Measurements from ENCODE around the gene GP5.

DNA sequence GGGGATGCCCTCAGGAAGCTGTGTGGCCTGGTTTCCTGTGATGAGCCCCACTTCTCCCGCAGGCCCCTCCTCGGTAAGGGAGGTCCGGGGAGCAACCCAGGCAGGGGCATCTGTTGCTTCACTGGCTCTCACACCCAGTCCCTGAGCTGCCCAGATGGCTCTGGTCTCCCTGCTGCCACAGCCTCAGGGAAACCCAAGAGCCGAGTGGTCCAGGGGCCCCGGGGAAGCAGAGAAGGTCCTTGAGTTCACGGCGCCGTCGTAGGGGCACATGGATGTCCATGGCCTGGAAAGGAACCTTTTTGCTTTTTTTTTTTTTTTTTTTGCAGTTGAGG lies 16.2 kb downstream of the GP5 start:
- no peak for TF ChIP-seq SP1 (IDR thresholded peaks at IDR 0.05)
- TF ChIP-seq, protein P1, sequence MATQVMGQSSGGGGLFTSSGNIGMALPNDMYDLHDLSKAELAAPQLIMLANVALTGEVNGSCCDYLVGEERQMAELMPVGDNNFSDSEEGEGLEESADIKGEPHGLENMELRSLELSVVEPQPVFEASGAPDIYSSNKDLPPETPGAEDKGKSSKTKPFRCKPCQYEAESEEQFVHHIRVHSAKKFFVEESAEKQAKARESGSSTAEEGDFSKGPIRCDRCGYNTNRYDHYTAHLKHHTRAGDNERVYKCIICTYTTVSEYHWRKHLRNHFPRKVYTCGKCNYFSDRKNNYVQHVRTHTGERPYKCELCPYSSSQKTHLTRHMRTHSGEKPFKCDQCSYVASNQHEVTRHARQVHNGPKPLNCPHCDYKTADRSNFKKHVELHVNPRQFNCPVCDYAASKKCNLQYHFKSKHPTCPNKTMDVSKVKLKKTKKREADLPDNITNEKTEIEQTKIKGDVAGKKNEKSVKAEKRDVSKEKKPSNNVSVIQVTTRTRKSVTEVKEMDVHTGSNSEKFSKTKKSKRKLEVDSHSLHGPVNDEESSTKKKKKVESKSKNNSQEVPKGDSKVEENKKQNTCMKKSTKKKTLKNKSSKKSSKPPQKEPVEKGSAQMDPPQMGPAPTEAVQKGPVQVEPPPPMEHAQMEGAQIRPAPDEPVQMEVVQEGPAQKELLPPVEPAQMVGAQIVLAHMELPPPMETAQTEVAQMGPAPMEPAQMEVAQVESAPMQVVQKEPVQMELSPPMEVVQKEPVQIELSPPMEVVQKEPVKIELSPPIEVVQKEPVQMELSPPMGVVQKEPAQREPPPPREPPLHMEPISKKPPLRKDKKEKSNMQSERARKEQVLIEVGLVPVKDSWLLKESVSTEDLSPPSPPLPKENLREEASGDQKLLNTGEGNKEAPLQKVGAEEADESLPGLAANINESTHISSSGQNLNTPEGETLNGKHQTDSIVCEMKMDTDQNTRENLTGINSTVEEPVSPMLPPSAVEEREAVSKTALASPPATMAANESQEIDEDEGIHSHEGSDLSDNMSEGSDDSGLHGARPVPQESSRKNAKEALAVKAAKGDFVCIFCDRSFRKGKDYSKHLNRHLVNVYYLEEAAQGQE (IDR thresholded peaks at IDR 0.05), result no peak
- TF ChIP-seq CTCF (IDR thresholded peaks at IDR 0.05; ENCODE audit: low read depth, low read length, missing input control), result no peak
- no peak for TF ChIP-seq EGR1 (IDR thresholded peaks at IDR 0.05; ENCODE audit: low read depth in 2 of 2)
- TF ChIP-seq RXRA (IDR thresholded peaks at IDR 0.05), result no peak

Measured in liver (tissue), 3 donors.